Astrocyte (in vitro differentiated cells and primary cell): ENCODE results near the gene DPP4.

Source experiments
- EZH2 ChIP-seq: IDR thresholded peaks from 2 replicates; pipeline ENCODE4 v1.6.1; 2012; ENCODE audit warnings: mild to moderate bottlenecking, low read length, inconsistent platforms; ENCODE audit not compliant: insufficient read depth
- TF ChIP-seq, protein P1 (sequence below): IDR thresholded peaks from 2 replicates; pipeline ENCODE4 v1.5.1; 2011; ENCODE audit warnings: low read depth, mild to moderate bottlenecking, inconsistent platforms, low read length, moderate library complexity; ENCODE audit not compliant: insufficient read depth

DNA sequence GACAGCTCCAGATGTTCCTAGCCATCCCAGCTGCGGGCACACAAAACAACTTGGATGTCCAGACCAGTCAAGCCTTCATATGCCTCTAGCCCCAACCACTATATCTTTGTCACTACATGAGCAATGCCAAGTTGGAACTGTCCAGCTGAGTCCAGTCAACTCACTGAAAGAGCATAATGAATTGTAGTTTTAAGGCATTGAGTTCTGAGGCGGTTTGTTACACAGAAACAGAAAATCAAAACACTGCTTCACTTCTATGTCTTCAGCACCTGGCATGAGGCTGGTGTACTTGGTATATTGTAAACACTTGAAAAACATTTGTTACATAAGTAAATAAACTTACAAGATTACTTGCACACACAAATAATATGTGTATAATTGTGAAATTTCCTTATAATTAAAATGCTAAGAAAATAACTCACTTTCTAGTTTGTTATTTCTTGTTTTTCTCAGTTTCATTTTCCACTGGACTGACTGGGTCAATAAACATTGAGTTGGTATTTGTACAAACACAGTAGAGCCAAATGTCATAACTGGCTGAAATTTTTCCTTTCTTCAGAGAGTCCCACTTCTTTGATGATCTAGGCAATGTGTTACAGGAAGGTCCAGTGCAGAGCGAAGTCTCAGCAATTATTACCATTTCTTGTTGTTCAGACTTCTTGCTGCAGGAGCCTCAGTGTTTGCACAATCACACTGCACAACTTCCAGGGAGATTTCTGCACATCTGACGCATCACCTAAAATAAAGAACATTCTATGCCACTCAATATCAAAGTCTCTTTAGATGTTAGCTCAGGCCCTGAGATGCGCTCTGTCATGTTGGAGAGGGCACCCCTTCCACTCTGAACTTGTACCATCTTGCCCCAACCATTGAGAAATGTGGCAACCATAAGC is 38.2 kb upstream of the DPP4 start:
- TF ChIP-seq, protein P1, sequence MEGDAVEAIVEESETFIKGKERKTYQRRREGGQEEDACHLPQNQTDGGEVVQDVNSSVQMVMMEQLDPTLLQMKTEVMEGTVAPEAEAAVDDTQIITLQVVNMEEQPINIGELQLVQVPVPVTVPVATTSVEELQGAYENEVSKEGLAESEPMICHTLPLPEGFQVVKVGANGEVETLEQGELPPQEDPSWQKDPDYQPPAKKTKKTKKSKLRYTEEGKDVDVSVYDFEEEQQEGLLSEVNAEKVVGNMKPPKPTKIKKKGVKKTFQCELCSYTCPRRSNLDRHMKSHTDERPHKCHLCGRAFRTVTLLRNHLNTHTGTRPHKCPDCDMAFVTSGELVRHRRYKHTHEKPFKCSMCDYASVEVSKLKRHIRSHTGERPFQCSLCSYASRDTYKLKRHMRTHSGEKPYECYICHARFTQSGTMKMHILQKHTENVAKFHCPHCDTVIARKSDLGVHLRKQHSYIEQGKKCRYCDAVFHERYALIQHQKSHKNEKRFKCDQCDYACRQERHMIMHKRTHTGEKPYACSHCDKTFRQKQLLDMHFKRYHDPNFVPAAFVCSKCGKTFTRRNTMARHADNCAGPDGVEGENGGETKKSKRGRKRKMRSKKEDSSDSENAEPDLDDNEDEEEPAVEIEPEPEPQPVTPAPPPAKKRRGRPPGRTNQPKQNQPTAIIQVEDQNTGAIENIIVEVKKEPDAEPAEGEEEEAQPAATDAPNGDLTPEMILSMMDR, result no peak
- no peak for TF ChIP-seq EZH2
